K562 (cell line): ENCODE measurements around the gene IRAK4. TPM values are rescaled to one million over a fixed set of nuclear protein-coding genes. Genes with fewer than 3 reads are reported as not detected.

ENCODE experiments used
- ELF1 ChIP-seq: fragments of 200-800 bp; sonication (Bioruptor generic); IDR thresholded peaks from 2 replicates; pipeline ENCODE4 v1.6.1; 2016; ENCODE audit warnings: missing genetic modification characterization, missing compliant biosample characterization
- HINFP ChIP-seq: fragments of 450-650 bp; conservative IDR thresholded peaks from 2 replicates; pipeline ENCODE4 v1.6.1; 2016; ENCODE audit warnings: missing genetic modification characterization, low read depth, mild to moderate bottlenecking, control low read depth, missing compliant biosample characterization
- L3MBTL2 ChIP-seq: fragments of 450-650 bp; IDR thresholded peaks from 2 replicates; pipeline ENCODE4 v1.6.1; 2016; ENCODE audit warnings: mild to moderate bottlenecking, moderate library complexity
- MAZ ChIP-seq, 2 experiments: fragments of 450-650 bp in 1 of 2; sonication (generic) in 1 of 2; formaldehyde crosslinking; IDR thresholded peaks in 1 of 2; conservative IDR thresholded peaks in 1 of 2; 2 replicates each; pipeline versions ENCODE4 v1.4.0 to v1.5.0; 2020; ENCODE audit warnings: mild to moderate bottlenecking in 1 of 2, missing genetic modification reagents in 1 of 2
- RBFOX2 ChIP-seq: fragments of 200-400 bp; formaldehyde crosslinking; IDR thresholded peaks from 2 replicates; pipeline ENCODE4 v1.6.1; 2017; ENCODE audit warnings: low read depth, mild to moderate bottlenecking, low read length, moderate library complexity
- SMAD2 ChIP-seq: fragments of 150-350 bp; IDR thresholded peaks from 2 replicates; pipeline ENCODE4 v1.6.1; 2014; ENCODE audit warnings: low read depth, mild to moderate bottlenecking, low read length
- SREBF1 ChIP-seq: fragments of 150-350 bp; IDR thresholded peaks from 2 replicates; pipeline ENCODE4 v1.6.1; 2014; ENCODE audit warnings: antibody characterized with exemption, low read depth, low read length, borderline replicate concordance
- TAF1 ChIP-seq: IDR thresholded peaks from 2 replicates; pipeline ENCODE4 v1.6.1; 2011; ENCODE audit warnings: mild to moderate bottlenecking, low read length, moderate library complexity; ENCODE audit not compliant: insufficient read depth, control insufficient read depth, severe bottlenecking; ENCODE audit errors: extremely low read depth
- TBP ChIP-seq: optimal IDR thresholded peaks from 2 replicates; pipeline ENCODE3; 2011; ENCODE audit warnings: low read depth, low read length, improper control_type of control experiment
- TGIF2 ChIP-seq: sonication (generic); formaldehyde crosslinking; IDR thresholded peaks from 2 replicates; pipeline ENCODE4 v1.8.1; 2022; ENCODE audit warnings: mild to moderate bottlenecking, missing genetic modification reagents, moderate library complexity
- ZBTB40 ChIP-seq, 2 experiments: fragments of 450-650 bp in 1 of 2; sonication (generic) in 1 of 2; formaldehyde crosslinking in 1 of 2; IDR thresholded peaks; 2 replicates each; pipeline versions ENCODE4 v1.7.1 to v1.9.0; 2016 to 2022; ENCODE audit warnings: inconsistent platforms in 1 of 2, mild to moderate bottlenecking in 1 of 2, missing genetic modification reagents in 1 of 2
- ZNF699 ChIP-seq: fragments of 250-450 bp; sonication (Bioruptor Pico); IDR thresholded peaks from 2 replicates; pipeline ENCODE4 v1.8.0; 2021; ENCODE audit warnings: mild to moderate bottlenecking, moderate library complexity; ENCODE audit not compliant: insufficient replicate concordance
- polyA plus RNA-seq, 8 experiments: library from polyadenylated mRNA; depleted of rRNA in 4 of 8; stranded (reverse) in 5 of 8; unstranded in 3 of 8; fragments of >200 nt; fragmentation: Nextera tagmentation in 2 of 8; fragmentation: Illumina TruSeq in 1 of 8; extraction: Ambion mirVana in 2 of 8; extraction: Trizol in 1 of 8; gene quantifications; 2 replicates each; pipeline versions ENCODE4 v1.2.1 to v1.2.3, GENCODE V29; 2011 to 2014; ENCODE audit warnings: inconsistent platforms in 1 of 8, missing spikeins in 1 of 8
- total RNA-seq, 7 experiments: library from RNA; depleted of rRNA in 6 of 7; stranded (reverse); fragments of >200 nt in 6 of 7; fragmentation: Illumina TruSeq in 2 of 7; extraction: Trizol in 2 of 7; gene quantifications; 2 replicates each; pipeline versions ENCODE4 v1.2.1 to v1.2.3, GENCODE V29; 2011 to 2021; ENCODE audit warnings: low replicate concordance in 1 of 7
- TF ChIP-seq, protein P1 (sequence below): sonication (generic); formaldehyde crosslinking; IDR thresholded peaks from 2 replicates; pipeline ENCODE4 v1.8.0; 2022; ENCODE audit warnings: mild to moderate bottlenecking, missing genetic modification reagents, borderline replicate concordance

IRAK4 gene
- total and polyA plus RNA-seq, 9 of the 15 experiments (the other 6 are each of a cell fraction or from before 2014, with no cell fraction given) = 10.8 to 34.5 (median 16.0) TPM

- TF ChIP-seq TGIF2 (CRISPR knock-in tag) (no peak), MAZ (CRISPR knock-in tag; conservative IDR thresholded peaks at IDR 0.05 in 1 of 2, IDR thresholded peaks at IDR 0.05 in 1 of 2) (peak in 1 of 2 experiments; percentile 55; a peak in 1 of 4 replicates), SREBF1 (no peak), SMAD2 (no peak), TAF1 (peak; percentile 22), ZNF699 (CRISPR knock-in tag) (no peak), L3MBTL2 (peak; percentile 92), ZBTB40 (IDR thresholded peaks at IDR 0.05) (no peak; the same call in 1 of the 2 replicates), ZBTB40 (CRISPR knock-in tag; IDR thresholded peaks at IDR 0.05) (no peak), ELF1 (tag) (peak; percentile 80), TBP (peak; percentile 61), RBFOX2 (peak; percentile 79), HINFP (tag) (no peak)
- TF ChIP-seq, protein P1, sequence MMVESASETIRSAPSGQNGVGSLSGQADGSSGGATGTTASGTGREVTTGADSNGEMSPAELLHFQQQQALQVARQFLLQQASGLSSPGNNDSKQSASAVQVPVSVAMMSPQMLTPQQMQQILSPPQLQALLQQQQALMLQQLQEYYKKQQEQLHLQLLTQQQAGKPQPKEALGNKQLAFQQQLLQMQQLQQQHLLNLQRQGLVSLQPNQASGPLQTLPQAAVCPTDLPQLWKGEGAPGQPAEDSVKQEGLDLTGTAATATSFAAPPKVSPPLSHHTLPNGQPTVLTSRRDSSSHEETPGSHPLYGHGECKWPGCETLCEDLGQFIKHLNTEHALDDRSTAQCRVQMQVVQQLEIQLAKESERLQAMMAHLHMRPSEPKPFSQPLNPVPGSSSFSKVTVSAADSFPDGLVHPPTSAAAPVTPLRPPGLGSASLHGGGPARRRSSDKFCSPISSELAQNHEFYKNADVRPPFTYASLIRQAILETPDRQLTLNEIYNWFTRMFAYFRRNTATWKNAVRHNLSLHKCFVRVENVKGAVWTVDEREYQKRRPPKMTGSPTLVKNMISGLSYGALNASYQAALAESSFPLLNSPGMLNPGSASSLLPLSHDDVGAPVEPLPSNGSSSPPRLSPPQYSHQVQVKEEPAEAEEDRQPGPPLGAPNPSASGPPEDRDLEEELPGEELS = peak; percentile 74; the same call in 1 of the 2 replicates
Observed at GRCh38 chr12:43835656-43836474, 77.1 kb downstream of the IRAK4 start, which contains the start of gene TMEM117 (continued).
